Stimulated activated CD8-positive, alpha-beta memory T cell treated with anti-CD3 and anti-CD28 coated beads, Interleukin-2, amount 100 ng/mL, for 48 hours (primary cell): ENCODE data around the gene PTPRN2.

Experiments
- DNase-seq, 2 donors: peaks; one replicate each; pipeline ENCODE4 v3.0.0-alpha.2; 2020; ENCODE audit warnings: low read depth in 2 of 2

PTPRN2 gene

DNA sequence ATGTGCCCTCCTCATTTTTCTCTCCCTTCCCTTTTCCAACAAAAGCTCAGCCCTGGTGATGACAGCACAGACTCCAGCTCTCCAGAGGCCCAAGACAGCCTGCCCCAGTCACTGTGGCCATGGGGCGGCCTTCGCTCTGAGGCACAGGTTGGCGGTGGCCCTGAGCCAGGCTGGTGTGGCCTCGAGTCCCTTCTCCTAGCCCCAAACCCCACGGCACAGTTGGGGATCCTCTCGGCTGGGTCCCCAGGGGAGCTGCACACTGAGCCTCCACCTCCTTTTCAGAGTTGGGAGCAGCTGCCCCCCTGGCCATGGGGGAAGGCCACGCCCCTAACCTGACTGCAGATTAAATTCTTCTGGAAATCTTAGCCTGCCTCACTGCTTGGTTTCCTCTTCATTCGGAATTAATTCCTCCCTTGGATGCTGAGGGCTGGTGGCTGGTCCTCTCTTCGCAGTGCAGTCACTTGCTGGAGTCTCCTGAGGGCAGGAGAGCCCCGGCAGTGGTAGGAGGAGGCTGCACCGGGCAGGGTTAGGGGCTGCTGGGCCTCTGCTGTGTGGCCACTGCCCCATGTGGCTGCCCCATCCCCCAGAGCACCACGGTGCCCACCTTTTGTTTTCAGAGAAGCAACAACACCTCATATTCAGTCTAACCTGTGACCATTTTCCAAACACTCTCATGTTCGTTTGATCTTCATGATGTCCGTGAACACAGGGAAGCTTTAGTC, 824.2 kb downstream of the PTPRN2 start:
- no peak for DNase-seq

DNA sequence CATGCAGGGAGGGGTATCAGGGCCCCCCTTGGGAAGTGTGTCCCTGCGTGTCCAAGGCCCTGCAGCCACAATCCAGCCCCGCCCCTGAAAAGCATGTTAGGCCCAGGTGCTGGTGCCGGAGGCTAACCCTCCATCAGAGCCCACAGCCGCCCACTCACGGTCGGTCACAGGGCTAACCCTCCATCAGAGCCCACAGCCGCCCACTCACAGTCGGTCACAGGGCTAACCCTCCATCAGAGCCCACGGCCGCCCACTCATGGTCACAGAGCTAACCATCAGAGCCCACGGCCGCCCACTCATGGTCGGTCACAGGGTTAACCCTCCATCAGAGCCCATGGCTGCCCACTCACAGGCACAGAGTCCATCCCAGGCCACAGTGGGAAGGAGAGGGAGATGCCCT, 824.8 kb downstream of the PTPRN2 start:
- DNase-seq, result no peak

DNA sequence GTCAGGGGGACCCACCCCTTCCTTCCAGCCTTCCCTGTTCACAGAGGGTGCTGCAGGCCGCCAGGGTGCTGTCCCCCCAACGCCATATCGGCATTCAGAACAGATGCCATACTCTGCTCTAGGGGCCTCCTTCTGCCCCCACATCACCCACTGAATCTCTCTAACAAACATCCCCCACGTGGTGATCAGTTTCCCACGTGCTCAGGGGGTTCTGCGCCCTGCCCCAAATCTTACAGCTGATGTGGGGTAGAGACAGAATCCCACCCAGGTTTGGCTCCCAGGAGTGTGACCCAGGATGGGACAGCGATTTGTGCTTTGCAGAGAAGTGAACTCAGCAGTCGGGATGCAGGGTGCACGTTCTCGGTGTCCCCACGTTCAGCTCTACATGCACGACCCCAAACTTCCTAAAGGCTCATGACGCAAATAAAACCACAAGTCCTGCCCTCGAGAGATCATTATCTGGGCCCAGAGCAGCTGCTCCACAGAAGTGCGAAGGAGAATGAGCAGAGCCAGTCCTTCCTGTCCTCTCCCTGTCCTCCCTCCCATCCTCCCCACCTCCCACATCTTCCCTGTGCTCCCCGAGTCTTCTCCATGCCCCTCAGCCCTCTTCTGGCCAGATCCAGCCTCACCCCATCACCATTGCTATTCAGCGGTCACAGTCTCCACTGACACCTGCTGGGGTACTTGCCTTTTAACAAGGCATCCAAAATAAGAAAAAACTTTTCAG, 827.5 kb downstream of the PTPRN2 start:
- no peak for DNase-seq

DNA sequence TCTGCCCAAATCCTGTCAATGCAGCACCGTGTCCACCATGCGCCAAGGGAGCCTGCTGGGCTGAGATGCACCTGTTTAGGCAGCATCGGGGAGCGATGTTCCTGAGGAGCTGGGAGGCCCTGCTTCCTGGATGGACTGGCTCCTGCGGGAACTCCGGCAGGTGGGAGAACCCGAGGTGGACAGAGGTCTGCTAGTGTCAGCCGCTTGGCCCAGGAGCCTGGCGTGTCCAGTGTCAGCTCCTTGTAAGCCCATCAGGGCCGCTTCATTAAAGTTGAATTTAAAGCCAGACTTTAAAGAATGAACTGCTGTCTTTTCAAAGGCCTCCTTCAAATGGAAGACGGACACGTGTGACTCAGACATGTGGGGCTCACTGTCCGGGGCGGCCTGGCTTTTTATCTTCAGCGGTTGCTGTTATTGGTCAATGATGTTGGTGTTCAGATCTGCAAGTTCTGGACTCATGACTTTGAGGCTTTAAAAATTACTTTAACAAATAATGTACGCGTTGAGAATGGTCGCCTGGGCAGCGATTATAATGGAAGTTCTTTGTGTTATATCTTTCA, 828.3 kb downstream of the PTPRN2 start:
- no peak for DNase-seq

DNA sequence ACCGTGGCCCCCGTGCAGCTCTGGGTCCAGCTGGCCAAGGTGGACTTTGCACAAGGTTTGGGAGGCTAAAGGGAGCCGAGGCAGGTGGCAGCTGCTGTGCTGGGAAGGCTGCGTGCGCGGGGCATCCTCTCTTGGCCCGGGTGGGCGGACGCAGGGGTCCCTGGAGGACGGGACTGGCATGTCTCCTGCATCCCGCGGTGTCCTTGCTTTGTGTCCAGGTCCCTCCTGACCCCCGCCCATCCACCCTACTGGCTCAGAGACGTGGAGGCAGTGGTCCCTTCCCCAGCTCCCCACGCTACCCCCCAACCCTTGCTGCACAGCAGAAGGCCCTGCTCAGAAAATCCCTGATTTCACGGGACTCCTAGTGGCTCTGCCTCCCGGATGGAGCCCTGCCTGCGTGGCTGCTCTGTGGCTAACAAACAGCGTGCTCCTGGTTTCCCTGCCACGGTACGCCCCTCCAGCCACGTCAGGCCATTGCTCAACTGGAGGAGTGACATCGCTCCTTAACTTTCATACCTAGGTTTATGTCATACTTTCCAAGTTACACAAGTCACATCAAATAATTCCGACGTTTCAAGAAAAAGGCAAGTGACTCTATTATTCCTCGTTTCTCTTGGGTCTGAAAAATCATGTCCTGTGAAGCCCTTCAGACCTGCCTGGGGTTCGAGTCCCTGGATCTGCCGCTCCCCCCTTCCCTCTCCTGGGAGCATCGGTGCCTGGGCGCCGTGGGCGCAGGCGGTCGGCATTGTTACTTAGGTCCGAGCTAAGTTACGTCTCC, 829.0 kb downstream of the PTPRN2 start:
- DNase-seq, result no peak

DNA sequence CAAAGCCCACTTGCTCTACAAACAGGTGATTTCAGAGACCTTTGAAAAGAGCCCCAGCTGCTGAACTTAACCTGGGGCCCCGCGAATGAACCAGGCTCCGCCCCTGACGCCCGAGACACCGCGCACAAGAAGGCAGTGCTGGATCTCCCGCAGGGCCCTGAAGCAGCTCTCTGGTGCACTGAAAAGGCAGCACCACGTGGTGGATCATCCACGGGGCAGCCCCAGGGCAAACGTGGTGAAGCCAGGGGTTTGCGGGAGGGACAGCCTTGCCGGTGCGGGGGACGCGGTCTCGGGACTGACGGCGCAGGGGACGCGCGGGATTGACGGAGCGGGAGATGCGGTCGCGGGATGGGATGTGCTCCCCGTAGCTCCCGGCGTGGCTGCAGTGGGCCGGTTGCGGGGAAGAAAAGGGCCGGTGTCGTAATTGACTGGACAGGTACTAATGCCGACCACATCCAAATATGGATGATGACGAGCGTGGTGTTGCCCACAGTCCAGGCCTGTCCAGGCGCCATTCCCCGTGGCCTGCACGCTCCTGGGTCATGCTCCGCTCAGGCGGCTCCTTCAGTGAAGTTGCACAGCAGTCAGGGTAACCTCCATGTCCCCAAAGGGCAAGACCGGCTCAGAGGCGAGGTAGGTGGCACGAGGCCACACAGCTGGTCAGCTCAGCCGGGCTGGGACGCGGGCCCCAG, 829.7 kb downstream of the PTPRN2 start:
- no peak for DNase-seq

DNA sequence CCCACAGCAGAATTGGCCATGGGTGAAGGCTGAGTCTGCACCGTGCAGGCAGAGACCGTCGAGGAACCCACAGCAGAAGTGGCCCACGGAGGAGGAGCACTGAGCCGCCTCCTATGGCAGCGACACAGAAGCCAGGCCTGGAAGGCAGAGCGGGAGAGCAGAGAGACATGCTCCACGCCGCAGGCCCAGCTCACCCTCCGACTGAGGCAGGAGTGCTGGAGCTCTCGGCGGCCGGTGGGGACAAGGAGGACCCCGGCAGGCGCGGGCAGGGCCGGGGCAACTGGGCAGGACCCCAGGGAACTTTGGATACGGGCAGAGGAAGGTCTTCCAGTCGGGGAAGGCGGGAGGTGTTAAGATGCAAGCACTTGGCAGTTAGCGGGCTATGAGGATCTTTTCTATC, 830.4 kb downstream of the PTPRN2 start:
- DNase-seq, result no peak

DNA sequence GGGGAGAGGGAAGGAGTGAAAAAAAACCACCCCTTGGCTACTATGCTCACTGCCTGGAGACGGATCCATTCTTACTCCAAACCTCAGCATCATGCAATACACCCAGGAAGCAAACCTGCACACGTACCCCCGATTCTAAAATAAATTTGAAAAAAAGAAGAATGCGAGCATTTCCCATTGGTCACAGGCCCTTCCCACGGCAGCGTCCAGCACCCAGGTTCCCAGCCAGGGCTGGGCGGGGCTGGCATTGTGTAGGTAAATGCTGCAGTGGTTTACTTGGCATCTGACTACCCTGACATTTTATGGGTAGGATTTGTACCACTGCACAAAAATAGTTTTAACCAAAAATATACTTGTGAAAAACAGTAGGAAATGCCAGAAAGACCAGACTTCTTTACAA, 831.9 kb downstream of the PTPRN2 start:
- no peak for DNase-seq

DNA sequence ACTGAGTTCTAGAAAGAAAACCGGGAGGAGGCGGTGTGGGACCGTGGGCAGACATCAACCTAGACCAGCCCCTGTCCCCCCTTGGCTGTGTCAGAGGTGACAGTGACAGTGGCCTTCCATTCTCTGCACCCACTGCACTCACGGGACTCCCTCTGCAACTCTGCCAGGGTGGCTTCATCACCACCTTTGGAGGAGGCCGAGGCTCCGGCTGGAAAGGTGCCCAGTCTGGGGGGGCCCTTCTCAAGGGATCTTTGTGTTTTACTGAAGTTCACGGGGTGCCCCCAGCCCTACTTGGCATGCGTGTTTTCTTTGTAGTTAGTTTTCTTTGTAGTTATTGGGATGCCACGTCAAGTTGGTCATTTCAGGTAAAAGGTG, 833.2 kb downstream of the PTPRN2 start:
- DNase-seq, result no peak

DNA sequence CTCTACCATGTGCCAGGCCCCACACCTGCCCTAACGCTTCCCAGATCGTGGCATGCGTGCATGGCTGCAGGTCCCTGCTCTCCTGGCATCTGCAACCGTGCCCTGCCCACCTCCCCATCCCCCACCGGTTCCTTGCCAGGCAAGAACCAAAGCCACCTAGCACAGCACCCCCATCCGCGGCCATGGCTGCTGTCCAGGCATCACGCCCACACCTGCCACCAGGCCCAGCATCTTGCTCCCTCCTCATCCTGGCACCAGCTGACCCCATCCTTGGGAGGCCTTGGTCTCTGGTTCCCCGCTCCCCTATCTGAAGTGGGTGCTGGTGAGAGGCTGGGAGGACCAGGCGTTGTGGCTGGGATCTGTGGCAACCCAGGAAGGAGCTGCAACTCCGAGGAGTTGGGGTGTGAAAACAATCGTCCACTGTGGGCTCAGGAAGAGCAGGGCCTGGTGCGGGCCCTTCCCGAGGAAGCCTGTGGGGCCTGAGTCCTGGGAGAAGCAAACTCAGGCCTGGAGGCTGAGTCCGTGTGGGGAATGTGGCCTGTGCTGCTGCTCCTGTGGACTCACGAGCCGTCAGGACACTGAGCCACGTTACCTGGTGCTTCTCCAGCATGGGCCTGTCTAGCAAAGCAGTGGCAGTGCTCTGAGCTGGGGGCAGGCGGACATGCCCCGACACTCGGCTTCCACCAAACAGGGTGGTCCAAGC, 833.8 kb downstream of the PTPRN2 start:
- no peak for DNase-seq

DNA sequence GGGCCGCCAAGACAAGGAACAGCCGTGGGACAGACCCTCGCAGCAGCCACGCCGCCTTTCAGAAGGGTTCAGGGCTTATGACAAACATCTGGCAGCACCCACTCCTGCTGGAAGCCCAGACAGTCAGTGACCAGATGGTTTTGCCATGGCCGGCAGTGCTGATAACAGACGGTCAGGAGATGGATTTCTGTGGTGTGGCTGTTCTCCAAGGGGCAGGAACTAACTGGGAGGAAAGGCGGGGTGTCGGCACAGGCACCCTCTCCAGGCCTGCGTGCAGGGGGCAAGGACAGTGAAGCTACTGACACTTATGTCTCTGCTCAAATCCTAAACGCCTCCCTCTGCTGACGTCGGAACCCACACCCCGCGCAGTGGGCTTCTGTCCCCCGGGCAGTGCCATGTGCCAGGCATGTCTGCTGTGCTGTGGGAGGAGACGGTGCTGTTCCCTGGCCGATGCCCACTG, 834.8 kb downstream of the PTPRN2 start:
- DNase-seq, result no peak

DNA sequence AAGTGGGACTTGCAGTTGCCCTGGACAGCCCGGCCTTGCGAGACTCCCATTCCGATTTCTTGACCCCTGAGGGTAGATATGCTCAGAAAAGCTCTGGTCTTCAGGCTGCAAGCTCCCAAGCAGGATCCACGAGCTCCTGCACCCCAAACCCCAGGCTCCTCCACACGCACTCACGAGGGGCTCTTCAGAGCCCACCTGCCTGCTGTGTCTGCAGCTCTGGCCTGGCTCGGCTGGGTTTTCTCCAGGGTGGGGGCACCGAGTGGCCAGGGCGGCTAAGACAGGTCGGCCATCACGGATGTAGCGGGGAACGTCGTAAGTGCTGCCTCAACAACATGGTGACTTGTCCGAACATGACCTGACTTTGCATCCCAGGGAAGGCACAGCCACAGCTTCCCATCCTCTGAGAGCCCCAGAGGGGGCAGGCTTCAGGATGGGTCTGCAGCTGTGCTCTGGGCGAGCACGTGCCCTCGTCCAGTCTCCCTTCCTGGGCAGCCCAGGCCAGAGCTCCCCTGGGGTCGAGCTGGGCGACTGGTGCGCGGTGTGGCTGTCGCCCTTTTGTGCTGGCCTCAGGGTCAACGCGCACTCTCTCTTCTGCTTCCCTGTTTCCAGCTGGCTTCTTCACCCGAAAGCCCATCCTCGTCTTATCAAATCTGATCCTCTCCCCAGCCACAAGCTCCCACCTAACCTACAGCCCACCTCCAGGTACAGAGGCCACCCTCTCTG, 835.5 kb downstream of the PTPRN2 start:
- DNase-seq, result no peak

DNA sequence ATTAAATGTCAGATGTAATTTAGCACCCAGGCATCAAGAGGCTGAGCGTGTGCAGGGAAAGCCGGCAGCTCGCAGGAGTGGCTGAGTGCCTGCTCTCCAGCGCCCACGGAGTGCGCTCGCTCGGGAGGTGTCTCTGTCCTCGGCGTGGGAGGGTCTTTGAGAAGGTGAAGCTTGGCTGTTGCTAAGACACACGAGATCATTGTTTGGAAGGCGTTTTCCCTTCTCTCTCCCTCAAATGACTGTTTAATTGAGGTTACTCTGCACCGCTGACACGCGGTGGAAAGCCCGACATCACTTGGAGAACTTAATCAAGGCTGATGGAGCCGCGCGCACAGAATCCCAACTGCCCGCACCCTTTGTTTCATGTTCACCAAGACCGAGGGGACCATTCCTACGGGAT, 836.2 kb downstream of the PTPRN2 start:
- DNase-seq, result no peak

DNA sequence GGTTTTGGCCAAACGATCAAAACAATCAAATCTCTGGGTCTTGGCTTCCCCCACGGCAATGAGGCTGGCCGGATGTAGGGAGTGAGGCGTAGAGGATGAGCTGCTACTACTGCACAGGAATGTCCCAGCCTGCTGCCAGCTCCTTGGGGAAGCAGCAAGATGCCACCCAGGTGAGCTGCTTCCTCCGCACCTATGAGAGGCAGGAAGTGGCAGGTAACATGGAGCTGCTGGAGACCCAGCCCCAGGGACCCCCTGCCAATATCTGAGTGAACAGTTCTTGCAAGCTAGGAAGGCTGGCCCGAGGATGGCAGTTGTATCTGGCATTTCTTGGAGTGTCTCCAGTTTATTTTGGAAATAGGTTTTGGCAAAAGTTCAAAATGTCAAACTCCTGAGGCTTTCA, 837.3 kb downstream of the PTPRN2 start:
- no peak for DNase-seq

DNA sequence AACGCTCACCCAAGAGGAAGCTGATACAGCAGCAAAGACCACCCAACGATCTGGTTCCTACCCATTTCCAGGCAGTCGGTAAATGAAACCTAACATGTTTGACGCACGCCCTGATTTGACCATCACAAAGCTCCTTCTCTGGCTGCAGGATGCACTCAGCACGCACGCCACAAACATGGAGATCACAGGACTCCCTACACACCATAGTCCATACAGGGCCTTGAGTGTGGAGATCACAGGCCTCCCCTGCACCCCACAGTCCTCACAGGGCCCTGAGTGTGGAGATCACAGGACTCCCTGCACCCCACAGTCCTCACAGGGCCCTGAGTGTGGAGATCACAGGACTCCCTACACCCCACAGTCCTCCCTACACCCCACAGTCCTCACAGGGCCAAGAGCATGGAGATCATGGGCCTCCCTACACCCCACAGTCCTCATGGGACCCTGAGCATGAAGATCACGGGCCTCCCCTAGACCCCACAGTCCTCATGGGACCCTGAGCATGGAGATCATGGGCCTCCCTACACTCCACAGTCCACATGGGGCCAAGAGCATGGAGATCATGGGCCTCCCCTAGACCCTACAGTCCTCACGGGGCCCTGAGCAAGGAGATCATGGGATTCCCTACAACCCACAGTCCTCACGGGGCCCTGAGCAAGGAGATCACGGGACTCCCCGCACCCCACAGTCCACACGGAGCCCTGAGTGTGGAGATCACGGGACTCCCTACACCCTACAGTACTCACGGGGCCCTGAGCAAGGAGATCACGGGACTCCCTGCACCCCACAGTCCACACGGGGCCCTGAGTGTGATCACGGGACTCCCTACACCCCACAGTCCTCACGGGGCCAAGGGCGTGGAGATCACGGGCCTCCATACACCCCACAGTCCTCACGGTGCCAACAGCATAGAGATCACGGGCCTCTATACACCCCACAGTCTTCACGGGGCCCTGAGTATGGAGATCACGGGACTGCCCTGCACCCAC, 841.6 kb downstream of the PTPRN2 start:
- DNase-seq, result no peak

DNA sequence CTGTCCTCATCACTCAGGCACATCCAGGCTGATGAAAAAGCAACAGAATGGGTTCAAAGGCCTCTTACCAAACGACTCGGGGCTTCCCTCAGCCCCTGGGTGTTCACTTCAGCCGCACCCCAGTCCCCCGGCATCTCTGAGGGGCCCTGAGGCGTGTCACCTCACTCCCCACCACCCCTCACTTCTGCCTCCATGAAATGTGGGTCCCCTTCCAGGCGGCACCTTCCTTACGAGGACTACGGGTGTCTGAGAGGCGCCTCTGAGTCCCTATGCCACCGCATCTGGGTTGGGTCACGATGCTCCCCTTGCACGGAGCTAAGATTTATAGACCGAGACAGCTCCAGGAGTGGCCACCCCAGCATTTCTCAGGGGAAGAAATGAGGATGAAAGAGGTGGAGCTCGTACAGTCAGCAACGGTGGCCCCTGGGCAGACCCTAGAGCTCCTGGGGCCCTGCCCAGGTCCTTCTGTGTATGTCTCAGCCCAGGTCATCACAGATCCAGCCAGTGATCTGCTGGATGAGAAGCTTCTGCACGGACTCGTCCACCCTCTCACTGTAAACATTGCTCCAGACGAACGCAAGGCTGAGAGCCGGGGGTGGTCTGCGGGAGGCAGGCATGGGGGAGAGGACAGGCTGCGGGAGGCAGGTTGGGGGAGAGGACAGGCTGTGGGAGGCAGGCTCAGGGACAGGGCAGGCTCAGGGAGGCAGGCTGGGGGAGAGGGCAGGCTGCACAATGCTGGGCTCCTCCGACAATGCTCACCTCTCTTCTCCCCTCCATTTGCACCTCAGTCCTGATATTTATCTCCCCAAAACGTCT, 842.6 kb downstream of the PTPRN2 start:
- no peak for DNase-seq

DNA sequence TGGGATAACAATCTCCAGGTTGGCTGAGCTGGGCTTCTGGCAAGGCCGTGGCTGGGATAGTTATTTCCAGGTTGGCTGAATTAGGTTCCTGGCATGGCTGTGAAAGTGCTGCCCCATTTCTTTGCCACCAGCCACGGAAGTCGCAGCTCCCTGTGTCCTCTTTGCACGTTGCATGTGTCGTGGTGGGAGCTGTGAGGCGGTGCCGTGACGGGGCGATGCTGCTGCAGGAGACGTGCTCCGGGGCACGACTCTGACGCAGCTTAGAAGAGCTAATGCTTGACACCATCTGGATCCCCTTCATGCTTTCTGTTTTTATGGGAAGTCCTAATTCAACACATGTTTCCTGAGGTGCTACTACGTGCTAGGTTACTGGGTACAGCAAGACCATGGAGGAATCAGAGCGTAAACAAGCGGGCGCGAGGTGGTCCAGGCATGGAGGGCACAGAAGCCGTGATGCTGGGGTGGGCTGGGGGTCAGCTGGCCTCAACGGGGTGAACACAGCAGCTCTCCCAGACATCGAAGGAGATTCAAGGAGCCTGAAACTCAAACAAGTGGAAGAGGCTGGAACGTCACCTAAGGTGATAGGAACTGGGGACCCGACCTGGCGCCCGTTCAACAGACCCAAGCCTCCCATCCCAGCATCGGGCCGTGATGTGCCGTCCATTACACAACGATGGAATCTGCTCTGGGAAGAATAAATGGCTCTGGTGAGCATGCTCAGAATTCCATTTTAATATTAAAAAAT, 843.7 kb downstream of the PTPRN2 start:
- DNase-seq, result no peak
